GM21619 (cell line): Measurements from ENCODE around the gene PLEKHG5.
A peak's percentile ranks its signal among the peaks of the same experiment; 100 is the strongest.

ENCODE experiments used
- ATAC-seq: cut with Tn5 transposase; IDR thresholded peaks from one replicate; pipeline ENCODE4 v1.9.1; 2021; ENCODE audit not compliant: unreplicated experiment

The PLEKHG5 gene

DNA sequence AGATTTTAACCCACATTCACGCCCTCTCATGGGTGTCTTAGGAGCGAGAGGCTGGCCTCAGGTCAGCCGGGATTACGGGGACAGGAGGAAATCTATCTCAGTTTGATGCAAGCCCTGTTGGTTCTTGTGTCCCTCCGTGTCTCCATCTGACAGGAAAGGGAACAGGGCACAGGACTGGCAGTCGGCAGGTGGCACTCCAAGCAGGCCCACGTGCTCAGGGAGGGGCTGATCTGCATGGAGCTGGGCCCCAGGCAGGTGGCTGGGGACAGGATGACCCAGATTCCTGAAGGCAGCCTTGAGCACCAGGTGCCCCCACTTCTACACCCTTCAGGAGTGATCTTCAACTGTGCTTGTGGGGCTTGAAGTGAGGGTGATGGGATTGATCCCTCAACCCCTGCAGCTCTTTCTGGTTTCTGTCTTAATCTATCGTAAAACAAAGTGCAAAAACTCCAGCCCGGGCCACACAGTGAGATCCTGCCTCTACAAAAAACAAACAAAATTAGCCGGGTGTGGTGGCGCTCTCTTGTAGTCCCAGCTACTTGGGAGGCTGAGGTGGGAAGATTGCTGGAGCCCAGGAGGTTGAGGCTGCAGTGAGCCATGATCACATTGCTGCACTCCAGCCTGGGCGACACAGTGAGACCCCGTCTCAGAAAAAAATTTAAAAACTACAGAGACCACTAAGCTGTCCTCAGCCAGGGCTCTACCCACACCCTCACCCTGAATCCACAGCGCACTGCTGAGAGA, 8.3 kb downstream of the PLEKHG5 start:
- no peak for ATAC-seq

DNA sequence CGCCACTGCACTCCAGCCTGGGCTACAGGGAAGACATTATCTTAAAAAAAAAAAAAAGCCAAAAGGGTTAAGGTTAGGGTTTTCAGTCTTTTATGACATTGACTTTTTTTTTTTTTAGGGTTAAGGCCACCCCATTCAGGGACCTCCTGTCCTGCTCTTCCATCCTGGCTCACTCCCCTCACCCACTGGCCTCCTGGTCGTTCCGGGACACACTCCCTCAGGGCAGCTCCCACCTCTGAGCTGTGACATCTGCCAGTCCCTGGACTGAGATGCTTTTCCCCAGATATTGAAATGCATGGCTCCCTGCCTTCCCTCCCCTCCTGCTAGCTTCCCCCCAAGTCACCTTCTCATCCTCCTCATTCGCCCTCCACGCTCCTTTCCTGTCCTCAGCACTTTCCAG, 9.6 kb downstream of the PLEKHG5 start:
- no peak for ATAC-seq

DNA sequence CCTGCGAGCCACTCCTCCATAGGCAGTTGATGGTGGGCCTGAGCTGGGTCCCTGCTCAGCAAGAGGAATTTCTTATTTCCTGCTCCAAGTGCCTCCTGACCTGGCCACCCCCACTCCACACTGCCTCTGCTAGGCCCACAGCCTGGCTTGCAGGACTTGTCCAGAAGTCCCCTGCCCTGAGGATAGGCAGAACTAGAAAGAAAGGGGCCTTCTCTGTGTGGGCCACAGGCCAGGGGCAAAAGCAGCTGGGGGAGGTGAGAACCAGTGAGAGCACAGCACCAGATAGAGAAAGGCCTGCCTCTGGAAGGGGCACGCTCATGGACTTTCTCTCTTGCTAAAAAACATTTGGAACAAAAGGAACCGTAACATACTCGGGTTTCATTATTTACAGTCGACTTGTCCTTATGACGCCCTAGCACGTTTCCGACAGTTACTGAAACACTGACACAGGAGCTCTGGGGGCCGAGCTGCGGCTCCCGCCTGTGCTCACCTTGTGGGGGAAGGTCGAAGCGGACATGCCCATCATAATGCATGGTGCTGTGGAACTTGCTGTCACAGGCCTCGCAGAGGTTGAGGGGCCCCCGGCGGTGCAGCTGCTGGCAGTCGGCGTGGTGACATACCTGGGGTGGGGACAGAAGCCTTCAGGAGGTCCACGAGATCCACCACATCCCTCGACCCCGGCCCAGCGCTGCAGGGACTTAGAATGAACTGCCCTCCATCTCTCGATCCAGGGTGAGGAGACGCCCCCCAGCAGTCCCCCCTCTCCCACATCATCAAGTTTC, 14.2 kb downstream of the PLEKHG5 start:
- ATAC-seq, result no peak

DNA sequence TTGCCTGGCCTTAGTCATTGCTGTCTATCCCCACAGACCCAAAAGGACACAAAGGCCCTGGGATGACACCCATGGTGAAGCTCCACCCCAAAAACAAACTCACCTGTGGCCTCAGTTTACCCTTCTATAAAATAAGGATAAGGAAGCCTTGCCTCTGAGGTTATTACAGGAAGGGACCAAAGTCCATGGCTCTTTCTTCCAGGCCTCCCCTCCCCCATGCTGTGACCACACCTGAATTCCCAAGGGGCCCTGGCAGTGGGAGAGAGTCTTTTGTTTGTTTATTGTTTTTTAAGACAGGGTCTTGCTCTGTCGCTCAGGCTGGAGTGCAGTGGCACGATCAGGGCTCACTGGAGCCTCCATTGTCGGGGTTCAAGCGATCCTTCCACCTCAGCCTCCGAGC, 15.0 kb downstream of the PLEKHG5 start:
- ATAC-seq, result no peak

DNA sequence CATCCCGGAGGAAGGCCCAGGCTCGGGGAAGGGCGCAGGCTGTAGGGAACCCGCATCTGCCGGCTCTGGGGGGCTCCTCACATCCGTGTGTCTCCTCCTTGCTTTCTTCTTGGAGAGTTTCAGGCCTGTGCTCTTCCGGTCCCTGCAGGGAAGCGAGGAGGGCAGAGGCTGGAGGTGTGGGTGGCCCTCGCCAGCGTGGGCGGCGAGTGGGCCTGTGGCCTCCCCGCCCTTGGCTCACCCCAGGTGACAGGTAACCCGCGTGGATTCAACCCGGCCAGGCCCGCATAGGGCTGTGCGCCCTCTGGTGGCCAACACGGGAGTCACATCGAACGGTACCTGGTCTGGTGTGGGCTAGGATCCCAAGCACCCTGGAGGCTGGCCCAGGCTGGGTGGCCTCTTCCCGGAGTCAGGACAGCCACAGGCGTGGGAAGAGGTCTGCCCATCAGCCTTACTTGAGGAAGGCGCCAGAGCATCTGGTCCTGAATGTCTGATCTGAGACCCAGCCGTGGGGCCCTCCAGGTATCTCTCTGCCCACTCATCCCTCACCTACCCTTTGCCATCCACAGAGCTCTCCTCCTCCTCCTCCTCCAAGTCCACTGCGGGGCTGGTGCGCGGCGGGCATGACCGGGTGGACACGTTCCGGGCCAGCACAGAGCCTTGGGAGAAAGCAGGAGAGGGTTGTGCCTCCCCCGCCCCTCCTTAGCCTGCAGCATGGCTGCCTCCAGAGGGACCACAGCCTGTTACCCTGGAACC, 15.9 kb downstream of the PLEKHG5 start:
- ATAC-seq, result peak; percentile 65

DNA sequence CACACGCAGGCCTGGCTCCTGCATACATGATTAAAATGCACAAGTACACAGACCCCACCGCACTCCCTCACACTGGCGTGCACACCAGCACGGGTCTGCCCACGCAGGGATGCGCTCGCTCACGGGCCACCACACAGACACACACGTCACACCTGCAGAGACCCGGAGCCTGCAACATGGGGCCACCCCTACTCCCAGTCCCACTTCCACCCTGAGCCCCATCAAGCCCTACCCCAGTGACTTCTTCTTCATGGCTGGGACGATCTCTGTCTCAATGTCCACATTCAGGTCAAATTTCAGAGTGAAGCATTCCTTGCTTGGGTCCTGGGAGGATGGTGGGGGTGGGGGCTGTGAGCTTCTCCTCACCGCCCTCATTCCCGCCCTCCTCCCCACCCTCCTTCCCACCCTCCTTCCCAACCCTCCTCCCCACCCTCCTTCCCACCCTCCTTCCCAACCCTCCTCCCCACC, 16.6 kb downstream of the PLEKHG5 start:
- ATAC-seq, result no peak

DNA sequence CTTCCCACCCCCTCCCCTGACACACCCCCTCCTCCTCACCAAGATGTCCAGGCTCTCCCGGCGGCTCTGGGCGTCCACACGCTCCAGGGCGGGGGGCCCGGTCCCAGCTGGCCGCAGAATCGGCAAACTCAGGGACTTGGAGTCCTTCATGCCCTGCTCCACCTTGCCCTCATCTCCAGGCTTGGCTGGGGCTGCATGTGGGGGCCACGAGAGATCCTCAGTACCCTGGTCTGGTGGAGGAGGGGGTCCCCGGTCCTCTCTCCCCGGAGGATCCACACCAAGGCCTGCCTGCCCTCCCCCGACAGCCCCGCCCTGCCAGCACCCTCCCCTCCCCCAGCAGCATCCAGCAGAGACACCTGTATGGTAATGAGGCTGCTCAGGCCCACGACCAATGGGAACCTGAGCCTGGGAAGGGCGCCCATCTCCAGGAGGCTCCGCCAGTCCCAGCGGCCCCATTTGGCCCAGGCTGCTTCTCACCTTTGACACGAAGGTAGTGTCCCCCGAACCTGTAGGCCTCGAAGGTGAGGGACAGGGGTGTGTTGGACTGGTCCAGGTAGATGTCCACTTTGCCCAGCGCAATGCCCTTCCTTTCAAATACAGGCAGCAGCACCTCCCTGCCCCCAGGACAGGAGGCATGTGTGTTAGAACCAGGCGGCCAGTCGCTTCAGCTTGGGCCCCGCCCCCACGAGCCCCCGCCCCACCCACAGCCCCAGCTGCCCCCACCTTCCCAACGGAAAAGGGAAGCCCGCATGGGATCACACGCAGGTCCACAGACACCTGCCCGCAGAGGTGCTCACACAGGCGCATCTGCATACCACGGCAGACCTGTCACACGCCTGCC, 17.3 kb downstream of the PLEKHG5 start:
- no peak for ATAC-seq

DNA sequence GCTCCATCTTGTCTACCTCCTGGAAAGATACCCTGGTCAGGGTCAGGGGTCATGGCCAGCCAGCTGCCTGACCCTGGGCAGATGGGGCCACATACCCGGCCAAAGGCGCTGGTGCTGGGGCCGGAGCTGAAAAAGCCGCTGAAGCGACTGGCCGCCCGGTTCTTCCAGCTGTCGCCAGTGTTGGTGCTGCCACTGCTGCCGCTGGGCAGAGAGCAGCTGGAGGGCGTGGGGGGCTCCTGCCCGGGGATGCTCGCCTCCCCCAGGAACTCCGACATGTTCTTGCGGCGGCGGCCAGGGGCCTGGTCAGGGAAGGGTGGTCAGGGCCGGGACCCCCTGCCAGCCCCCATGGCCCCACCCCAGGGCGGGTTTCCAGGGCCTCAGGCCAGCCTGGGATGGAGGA, 18.3 kb downstream of the PLEKHG5 start:
- ATAC-seq, result no peak

DNA sequence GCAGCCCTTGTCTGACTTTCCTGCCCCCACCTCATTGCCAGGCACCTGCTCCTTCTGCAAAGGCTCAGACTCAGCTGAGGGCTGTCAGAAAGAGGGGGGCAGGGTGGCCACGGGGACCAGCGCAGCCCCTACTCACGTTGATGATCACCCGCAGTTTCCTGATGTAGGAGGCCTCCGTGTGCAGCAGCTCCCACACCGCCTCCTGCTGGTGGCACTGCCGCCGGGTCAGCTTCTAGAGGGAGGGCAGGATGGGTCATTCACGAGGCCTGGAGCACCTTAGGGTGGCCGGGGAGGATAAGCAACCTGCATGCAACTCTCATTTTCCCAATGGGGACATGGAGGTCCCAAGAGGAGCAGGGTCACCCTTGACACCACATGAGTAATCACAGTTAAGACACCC, 19.1 kb downstream of the PLEKHG5 start:
- no peak for ATAC-seq

DNA sequence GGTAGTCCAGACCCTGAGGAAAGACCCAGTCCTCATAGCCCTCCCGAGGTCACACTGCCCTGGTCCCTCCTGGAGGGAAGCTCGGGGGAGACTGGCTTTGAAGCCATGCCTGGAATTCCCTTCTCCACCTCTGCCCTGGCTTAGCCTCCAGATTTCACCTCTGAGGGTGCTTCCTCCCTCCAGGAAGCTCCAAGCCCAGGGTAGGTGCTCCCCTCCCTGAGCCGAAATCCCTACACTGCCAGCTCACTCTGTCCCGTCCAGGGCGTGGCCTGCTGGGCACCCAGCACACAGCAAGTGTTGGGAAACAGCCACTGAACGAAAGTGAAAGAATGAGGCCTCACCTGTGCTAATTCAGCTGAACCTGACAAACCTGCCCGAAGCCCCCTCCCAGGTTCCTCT, 19.5 kb downstream of the PLEKHG5 start:
- ATAC-seq, result no peak

DNA sequence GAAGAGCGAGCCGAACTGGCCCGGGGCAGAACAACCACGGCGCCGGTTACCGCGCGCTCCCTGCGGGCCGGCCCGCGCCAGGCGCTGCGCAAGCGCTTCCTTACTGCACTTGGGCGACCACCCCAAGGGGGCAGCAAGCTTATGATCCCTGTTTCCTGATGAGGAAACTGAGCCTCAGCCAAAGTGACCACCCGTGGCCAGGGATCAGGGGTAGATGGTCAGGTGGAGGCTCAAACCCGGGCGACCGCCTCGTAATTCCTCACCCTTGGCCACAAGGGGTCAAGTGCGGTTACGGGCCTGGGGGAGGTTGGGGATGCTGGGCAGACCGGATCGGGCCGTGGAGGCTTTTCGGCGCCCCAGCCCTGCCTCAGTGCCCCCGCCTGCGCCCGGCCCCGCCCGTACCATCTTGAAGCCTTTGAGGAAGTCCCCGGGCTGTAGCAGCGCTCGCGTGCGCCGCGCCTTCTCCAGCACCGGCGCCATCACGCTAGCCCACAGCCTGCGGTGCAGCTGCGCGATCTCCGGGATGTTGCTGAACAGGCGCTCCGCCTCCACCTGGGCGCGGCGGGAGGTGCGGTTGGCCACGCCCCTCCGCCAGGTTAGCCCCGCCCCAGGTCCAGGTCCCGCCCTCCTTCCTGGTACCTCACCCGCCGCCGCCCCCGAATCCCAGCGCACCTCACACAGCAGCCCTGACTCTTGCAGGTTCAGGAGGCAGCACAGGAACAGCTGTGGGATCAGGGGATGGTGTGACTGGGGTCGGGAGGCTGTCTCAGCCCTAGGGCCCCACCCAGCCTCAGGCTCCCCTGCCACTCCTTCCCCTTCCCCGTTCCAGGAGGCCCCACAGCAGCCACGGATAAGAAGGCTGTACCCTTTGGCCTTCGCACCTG, 20.1 kb downstream of the PLEKHG5 start:
- no peak for ATAC-seq

DNA sequence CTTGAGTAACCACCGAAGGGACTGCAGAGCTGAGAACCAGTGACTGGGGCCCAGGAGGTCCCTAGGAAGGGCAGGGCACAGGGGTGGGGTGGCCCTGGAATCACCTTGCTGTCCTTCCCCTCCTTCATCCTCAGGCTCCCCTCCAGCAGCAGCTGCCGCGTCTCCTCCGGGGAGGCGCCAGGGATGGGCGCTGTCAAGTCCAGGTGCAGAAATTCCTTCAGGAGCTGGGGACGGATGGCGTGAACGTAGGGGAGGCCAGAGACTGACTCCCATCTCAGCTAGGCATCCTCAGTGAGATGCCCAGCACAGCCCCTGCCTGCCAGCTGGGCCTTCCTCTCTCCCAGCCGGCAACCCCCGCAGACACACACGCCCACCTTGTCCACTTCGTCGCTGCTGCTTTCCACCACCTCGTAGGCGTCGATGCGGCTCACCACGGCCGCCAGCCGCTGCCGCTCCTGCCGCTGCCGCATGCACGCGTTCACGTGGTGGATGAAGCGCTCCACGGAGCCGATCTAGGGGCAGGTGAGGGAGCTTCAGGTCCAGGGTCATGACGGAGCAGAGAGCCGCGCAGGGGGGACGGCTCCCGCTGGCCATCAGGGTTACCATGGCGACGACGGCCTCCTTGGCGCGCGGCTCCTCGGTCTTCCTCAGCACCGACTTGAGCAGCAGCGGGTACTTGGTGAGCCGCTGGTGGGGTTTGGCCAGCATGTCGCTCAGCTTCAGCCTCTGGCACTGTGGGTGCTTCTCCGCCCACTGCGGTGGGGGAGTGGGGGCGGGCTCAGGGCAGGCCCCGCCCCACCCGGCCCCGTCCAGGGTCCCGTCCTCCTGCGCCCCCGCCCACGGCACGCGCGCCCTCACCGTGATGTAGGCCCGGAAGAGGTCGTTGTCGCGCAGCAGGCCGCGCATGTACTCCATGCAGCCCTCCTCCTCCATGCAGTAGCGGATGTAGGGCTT, 21.1 kb downstream of the PLEKHG5 start:
- no peak for ATAC-seq

DNA sequence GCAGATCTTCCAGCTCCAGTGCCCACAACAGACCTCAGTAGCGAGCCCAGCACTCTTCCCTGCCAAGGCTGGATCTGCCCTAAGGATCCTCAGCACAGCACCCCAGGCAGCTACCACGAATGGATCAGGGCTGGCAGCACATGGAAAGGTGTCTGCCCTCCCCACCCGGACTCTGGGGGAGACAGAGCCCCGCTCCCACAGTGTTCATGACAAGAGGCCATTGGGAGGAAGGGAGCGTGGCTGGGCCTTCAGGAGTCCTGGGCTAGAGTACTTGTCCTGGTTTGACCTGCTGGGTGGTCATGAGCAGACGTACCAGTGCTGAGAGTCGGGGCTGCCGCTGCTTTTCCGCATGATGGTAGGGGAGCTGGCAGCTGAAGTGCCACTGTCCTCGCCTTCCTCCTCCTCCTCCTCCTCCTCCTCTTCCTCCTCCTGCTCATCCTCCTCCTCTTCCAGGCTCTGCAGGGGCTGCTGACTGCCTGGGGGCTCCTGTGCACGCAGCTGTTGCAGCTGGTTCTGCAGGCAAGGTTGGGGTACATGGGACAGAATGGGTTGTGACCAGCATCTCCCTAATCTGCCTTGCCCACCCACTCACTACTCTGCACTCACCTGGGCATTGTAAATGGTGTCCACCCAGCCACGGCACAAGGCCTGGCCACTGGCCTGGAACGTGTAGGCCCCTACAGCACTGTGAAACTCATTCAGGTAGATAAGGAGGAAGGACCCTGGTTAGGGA, 22.6 kb downstream of the PLEKHG5 start:
- ATAC-seq, result no peak

DNA sequence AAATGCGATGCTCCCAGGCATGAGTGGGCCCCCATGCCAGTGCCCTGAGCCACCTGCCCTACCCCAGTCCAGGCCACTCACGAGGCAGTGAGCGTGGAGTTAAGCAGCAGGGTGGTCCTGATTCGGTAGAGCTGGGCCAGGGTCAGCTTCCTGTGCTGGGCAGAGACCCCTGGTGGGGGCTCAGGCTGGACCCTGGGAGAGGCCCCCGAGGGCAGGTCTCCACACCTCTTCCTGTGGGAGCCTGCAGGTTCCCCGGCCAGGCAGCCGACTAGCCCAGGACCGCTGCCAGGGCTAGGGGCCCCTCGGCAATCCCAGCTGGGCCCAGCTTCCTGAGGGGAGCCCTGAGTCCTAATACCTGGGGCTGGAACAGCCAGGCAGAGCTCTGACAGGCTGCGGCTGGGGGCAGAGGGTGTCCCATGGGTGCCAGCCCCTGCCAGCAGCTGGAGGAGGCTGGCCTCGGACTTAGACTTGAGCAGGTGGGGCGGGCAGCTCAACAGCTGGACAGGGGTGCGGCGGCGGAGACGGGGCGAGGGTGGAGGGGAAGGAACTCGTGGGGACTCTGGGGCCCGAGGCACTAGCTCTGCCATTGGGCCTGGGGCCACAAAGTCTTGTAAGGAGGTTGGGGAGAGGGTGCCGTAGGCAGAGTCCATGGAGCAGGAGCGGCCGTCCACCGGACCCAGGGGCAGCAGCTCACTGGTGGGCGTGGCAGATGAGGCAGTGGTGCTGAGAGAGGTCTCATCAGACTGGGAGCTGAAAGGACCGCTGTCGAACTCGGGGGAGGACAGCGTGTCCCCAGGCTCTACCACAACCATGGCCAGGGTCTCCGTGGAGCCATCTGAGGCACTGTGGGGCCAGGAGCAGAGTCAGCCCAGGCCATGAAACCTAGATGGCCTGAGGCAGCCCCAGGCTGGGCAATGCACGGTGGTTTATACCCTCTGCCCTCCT, 23.5 kb downstream of the PLEKHG5 start:
- no peak for ATAC-seq

DNA sequence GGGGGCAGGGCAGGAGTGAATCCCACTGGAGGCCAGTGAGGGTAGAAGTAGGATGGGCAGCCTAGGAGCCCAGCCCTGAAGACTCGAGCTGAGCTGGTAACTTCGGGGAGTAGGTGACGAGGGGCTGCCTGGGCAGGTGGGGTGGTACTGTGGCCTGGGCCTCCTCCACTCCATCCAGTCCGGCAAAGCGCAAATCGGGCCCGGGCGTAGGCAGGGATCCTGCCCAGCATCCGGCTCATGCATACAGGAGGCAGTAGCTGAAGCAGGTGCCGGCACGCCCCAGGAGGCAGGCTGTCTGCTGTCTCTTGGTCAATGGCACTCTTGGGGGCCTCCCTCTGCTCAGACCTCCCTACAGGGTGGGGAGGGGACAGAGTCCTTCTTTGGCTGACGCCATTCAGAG, 24.2 kb downstream of the PLEKHG5 start:
- ATAC-seq, result no peak

DNA sequence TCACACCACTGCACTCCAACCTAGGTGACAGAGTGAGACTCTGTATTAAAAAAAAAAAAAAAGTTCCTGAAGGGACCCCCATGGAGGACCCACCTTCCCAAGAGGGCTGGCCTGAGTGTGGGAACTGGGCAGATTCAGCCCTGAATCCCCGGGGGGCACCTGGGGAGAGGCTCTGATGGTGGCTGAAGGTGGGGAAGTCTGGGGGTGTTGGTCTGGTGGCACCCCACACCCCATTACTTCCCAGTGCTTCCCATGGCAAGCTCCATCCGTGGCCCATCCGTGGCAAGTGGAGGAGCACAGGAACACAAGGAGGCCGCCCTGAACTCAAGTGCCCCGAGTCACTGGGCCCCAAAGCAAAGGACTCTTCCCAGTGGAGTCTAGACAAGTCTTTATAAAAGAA, 24.7 kb downstream of the PLEKHG5 start:
- no peak for ATAC-seq

DNA sequence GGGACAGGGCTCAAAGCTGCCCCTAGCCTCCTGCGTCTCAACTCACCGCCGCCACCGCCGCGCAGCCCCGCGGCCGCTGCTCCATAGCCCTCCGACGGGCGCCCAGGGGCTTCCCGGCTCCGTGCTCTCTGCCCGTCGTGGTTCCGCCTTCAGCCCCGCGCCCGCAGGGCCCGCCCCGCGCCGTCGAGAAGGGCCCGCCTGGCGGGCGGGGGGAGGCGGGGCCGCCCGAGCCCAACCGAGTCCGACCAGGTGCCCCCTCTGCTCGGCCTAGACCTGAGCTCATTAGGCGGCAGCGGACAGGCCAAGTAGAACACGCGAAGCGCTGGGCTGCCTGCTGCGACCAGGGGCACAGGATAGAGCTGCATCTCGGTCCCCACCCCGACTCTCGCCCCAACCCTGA, 25.4 kb downstream of the PLEKHG5 start, which contains the start of gene TNFRSF25:
Gene TNFRSF25, minus strand, starts transcription at position 151 of the 400 bp plus-strand sequence. Its CDS starts 66 bp downstream, at position 85.
- no peak for ATAC-seq
